ENCODE results near the gene GPR137C.

DNA sequence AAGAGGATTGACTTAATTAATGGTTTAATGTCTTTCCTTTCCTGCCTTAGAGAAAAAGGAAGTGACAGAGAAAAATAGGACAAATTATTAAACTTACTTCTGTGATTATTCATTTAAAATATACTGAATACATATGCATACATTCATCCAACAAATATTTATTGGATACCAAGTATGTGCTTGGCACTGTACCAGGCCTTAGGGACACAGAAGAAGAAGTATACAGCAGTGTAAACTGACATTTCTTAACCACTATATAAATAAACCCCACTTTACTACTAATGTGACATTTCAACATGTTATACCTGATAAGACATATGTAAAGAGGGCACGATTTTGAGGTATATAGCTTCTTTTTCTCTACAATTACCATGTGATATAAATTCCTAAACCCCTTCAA is 89.1 kb downstream of the GPR137C start:
- TF ChIP-seq, protein P1, sequence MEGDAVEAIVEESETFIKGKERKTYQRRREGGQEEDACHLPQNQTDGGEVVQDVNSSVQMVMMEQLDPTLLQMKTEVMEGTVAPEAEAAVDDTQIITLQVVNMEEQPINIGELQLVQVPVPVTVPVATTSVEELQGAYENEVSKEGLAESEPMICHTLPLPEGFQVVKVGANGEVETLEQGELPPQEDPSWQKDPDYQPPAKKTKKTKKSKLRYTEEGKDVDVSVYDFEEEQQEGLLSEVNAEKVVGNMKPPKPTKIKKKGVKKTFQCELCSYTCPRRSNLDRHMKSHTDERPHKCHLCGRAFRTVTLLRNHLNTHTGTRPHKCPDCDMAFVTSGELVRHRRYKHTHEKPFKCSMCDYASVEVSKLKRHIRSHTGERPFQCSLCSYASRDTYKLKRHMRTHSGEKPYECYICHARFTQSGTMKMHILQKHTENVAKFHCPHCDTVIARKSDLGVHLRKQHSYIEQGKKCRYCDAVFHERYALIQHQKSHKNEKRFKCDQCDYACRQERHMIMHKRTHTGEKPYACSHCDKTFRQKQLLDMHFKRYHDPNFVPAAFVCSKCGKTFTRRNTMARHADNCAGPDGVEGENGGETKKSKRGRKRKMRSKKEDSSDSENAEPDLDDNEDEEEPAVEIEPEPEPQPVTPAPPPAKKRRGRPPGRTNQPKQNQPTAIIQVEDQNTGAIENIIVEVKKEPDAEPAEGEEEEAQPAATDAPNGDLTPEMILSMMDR (IDR thresholded peaks at IDR 0.05; ENCODE audit: poor library complexity): no peak
- TF ChIP-seq EZH2 (IDR thresholded peaks at IDR 0.05; ENCODE audit: borderline replicate concordance) (no peak), EZH2phosphoT487 (IDR thresholded peaks at IDR 0.05; ENCODE audit: low read depth, severe bottlenecking, unreplicated experiment) (no peak)

All from hepatocyte (in vitro differentiated cells).